HepG2 (cell line): ENCODE results near the gene KHK. TPM values are rescaled to one million over a fixed set of nuclear protein-coding genes. Genes with fewer than 3 reads are reported as not detected.

Experiments
- AKNA ChIP-seq: sonication (generic); formaldehyde crosslinking; IDR thresholded peaks from 2 replicates; pipeline ENCODE4 v1.4.0; 2020; ENCODE audit warnings: missing genetic modification reagents, borderline replicate concordance
- CBFB ChIP-seq: sonication (generic); formaldehyde crosslinking; IDR thresholded peaks from 2 replicates; pipeline ENCODE4 v1.4.0; 2020; ENCODE audit warnings: missing genetic modification reagents
- HMGXB3 ChIP-seq: sonication (generic); formaldehyde crosslinking; IDR thresholded peaks from 2 replicates; pipeline ENCODE4 v1.4.0; 2020; ENCODE audit warnings: missing genetic modification reagents, borderline replicate concordance
- JDP2 ChIP-seq: sonication (generic); formaldehyde crosslinking; IDR thresholded peaks from 2 replicates; pipeline ENCODE4 v1.8.1; 2022; ENCODE audit warnings: missing genetic modification reagents, borderline replicate concordance
- PHF5A ChIP-seq: IDR thresholded peaks from one replicate; pipeline ENCODE4 v1.6.1; 2018; ENCODE audit warnings: low read depth, missing genetic modification reagents; ENCODE audit not compliant: unreplicated experiment
- POLR2A ChIP-seq, 2 experiments: IDR thresholded peaks; 2 replicates each; pipeline ENCODE4 v1.6.1; 2011; ENCODE audit warnings: low read depth in 2 of 2, low read length in 2 of 2, mild to moderate bottlenecking in 1 of 2, moderate library complexity in 1 of 2; ENCODE audit not compliant: insufficient read depth in 1 of 2
- REPIN1 ChIP-seq: sonication (generic); formaldehyde crosslinking; IDR thresholded peaks from 2 replicates; pipeline ENCODE4 v1.8.0; 2022; ENCODE audit warnings: missing genetic modification reagents, low read depth, mild to moderate bottlenecking, borderline replicate concordance
- RORA ChIP-seq: sonication (generic); formaldehyde crosslinking; IDR thresholded peaks from 2 replicates; pipeline ENCODE4 v1.5.0; 2020; ENCODE audit warnings: mild to moderate bottlenecking, missing genetic modification reagents, moderate library complexity
- SNAPC2 ChIP-seq: sonication (generic); formaldehyde crosslinking; IDR thresholded peaks from 2 replicates; pipeline ENCODE4 v1.8.1; 2022; ENCODE audit warnings: mild to moderate bottlenecking, missing genetic modification reagents
- TFDP2 ChIP-seq: sonication (generic); formaldehyde crosslinking; IDR thresholded peaks from 2 replicates; pipeline ENCODE4 v1.4.0; 2020; ENCODE audit warnings: missing genetic modification reagents
- U2AF1 ChIP-seq: fragments of 200-400 bp; formaldehyde crosslinking; optimal IDR thresholded peaks from 2 replicates; pipeline ENCODE3; 2017; ENCODE audit warnings: mild to moderate bottlenecking, low read depth, low read length
- ZBTB34 ChIP-seq: sonication (generic); formaldehyde crosslinking; IDR thresholded peaks from 2 replicates; pipeline ENCODE4 v1.8.0; 2022; ENCODE audit warnings: mild to moderate bottlenecking, missing genetic modification reagents
- ZBTB42 ChIP-seq: sonication (generic); formaldehyde crosslinking; IDR thresholded peaks from 2 replicates; pipeline ENCODE4 v1.5.0; 2020; ENCODE audit warnings: mild to moderate bottlenecking, missing genetic modification reagents
- ZNF263 ChIP-seq: sonication (generic); formaldehyde crosslinking; IDR thresholded peaks from 2 replicates; pipeline ENCODE4 v1.4.0; 2020; ENCODE audit warnings: missing genetic modification reagents
- ZNF430 ChIP-seq: sonication (generic); formaldehyde crosslinking; IDR thresholded peaks from 2 replicates; pipeline ENCODE4 v1.9.0; 2021; ENCODE audit warnings: mild to moderate bottlenecking, missing genetic modification reagents
- ZNF549 ChIP-seq: sonication (generic); formaldehyde crosslinking; IDR thresholded peaks from 2 replicates; pipeline ENCODE4 v1.5.0; 2020; ENCODE audit warnings: missing genetic modification reagents
- ZNF567 ChIP-seq: sonication (generic); formaldehyde crosslinking; IDR thresholded peaks from 2 replicates; pipeline ENCODE4 v1.8.1; 2023; ENCODE audit warnings: mild to moderate bottlenecking, missing genetic modification reagents, borderline replicate concordance
- ZSCAN30 ChIP-seq: sonication (generic); formaldehyde crosslinking; IDR thresholded peaks from 2 replicates; pipeline ENCODE4 v1.5.0; 2020; ENCODE audit warnings: mild to moderate bottlenecking, missing genetic modification reagents
- polyA plus RNA-seq, 8 experiments: library from polyadenylated mRNA; depleted of rRNA in 3 of 8; stranded (reverse) in 7 of 8; unstranded in 1 of 8; fragments of >200 nt; fragmentation: Illumina TruSeq in 4 of 8; extraction: Trizol in 4 of 8; gene quantifications; 2 replicates each; pipeline versions ENCODE4 v1.2.1 to v1.2.3, GENCODE V29; 2011 to 2016; ENCODE audit warnings: low read depth in 4 of 8, missing spikeins in 1 of 8, mixed read lengths in 1 of 8; ENCODE audit not compliant: insufficient read depth in 1 of 8
- total RNA-seq, 5 experiments: library from RNA; depleted of rRNA; stranded (reverse); fragments of >200 nt; fragmentation: Illumina TruSeq; extraction: Trizol; gene quantifications; 2 replicates each; pipeline ENCODE4 v1.2.3, GENCODE V29; 2016; ENCODE audit warnings: low read depth in 1 of 5

Gene KHK
- total and polyA plus RNA-seq, 2 of the 13 experiments (the other 11 are each of a cell fraction or from before 2014, with no cell fraction given), result 40.9 to 99.2 TPM

GRCh38 chr2:27071277-27071989 is 15.1 kb upstream of the KHK start, which contains the start of gene OST4 (continued):
- no peak; the same call in 1 of the 2 replicates for TF ChIP-seq JDP2 (CRISPR knock-in tag)
- TF ChIP-seq ZNF430, result peak; percentile 35; the same call in 1 of the 2 replicates
- no peak for TF ChIP-seq ZSCAN30 (CRISPR knock-in tag)
- no peak for TF ChIP-seq ZNF263
- no peak for TF ChIP-seq SNAPC2 (CRISPR knock-in tag)
- no peak for TF ChIP-seq AKNA (CRISPR knock-in tag)
- TF ChIP-seq PHF5A (CRISPR knock-in tag), result no peak
- TF ChIP-seq U2AF1, result no peak
- TF ChIP-seq ZNF549, result no peak
- no peak for TF ChIP-seq RORA
- peak; percentile 93 to 97 for TF ChIP-seq POLR2A (IDR thresholded peaks at IDR 0.05; ENCODE audit: insufficient read depth in 1 of 2, low read depth in 2 of 2, low read length in 2 of 2)
- no peak; the same call in 1 of the 2 replicates for TF ChIP-seq ZNF567 (CRISPR knock-in tag)
- peak; percentile 94; the same call in 1 of the 2 replicates for TF ChIP-seq ZBTB42 (CRISPR knock-in tag)
- peak; percentile 85 for TF ChIP-seq TFDP2 (CRISPR knock-in tag)
- TF ChIP-seq REPIN1 (CRISPR knock-in tag), result no peak
- no peak for TF ChIP-seq ZBTB34 (CRISPR knock-in tag)
- TF ChIP-seq CBFB, result peak; percentile 91
- TF ChIP-seq HMGXB3 (CRISPR knock-in tag), result 0 out of 2 replicates have a peak, but pooled peaks have one; percentile 78
